GM23248 (cell line): Measurements from ENCODE around the gene CASQ1. TPM values are rescaled to one million over a fixed set of nuclear protein-coding genes. Genes with fewer than 3 reads are reported as not detected.

Source experiments
- DNase-seq: peaks from one replicate; pipeline ENCODE4 v3.0.0-alpha.2; 2015
- H2AFZ ChIP-seq: fragments of 200-600 bp; sonication (generic); 2 replicates; pipeline ENCODE4 v1.6.1; 2016; ENCODE audit warnings: antibody characterized with exemption
- H3F3A ChIP-seq: fragments of 200-600 bp; sonication (generic); 2 replicates; pipeline ENCODE4 v1.6.1; 2016; ENCODE audit warnings: mild to moderate bottlenecking, antibody characterized with exemption, mixed run types; ENCODE audit not compliant: insufficient read depth
- H3K27ac ChIP-seq: fragments of 200-600 bp; sonication (generic); 2 replicates; pipeline ENCODE4 v1.5.1; 2016; ENCODE audit warnings: mild to moderate bottlenecking
- H3K27me3 ChIP-seq: fragments of 200-600 bp; sonication (generic); replicated peaks from 2 replicates; pipeline ENCODE4 v1.6.1; 2016; ENCODE audit warnings: mild to moderate bottlenecking; ENCODE audit not compliant: insufficient read depth
- H3K36me3 ChIP-seq: fragments of 200-600 bp; sonication (generic); 2 replicates; pipeline ENCODE4 v1.6.1; 2016; ENCODE audit warnings: low read depth, mild to moderate bottlenecking
- H3K4me1 ChIP-seq: fragments of 200-600 bp; sonication (generic); 2 replicates; pipeline ENCODE4 v1.6.1; 2016; ENCODE audit warnings: mild to moderate bottlenecking; ENCODE audit not compliant: insufficient read depth
- H3K4me2 ChIP-seq: fragments of 200-600 bp; sonication (generic); one replicate; pipeline ENCODE4 v1.6.1; 2016; ENCODE audit warnings: mild to moderate bottlenecking; ENCODE audit not compliant: unreplicated experiment
- H3K4me3 ChIP-seq: fragments of 200-600 bp; sonication (generic); 2 replicates; pipeline ENCODE4 v1.5.1; 2016; ENCODE audit warnings: mild to moderate bottlenecking
- H3K79me2 ChIP-seq: fragments of 200-600 bp; sonication (generic); 2 replicates; pipeline ENCODE4 v1.6.1; 2016; ENCODE audit warnings: mild to moderate bottlenecking; ENCODE audit not compliant: insufficient read depth
- H3K9ac ChIP-seq: fragments of 200-600 bp; sonication (generic); 2 replicates; pipeline ENCODE4 v1.6.1; 2016; ENCODE audit warnings: mild to moderate bottlenecking
- H3K9me2 ChIP-seq: fragments of 200-600 bp; sonication (generic); 2 replicates; pipeline ENCODE4 v1.6.1; 2016; ENCODE audit warnings: mixed run types, mild to moderate bottlenecking, moderate library complexity; ENCODE audit not compliant: insufficient read depth
- H3K9me3 ChIP-seq: fragments of 200-600 bp; sonication (generic); one replicate; pipeline ENCODE4 v1.6.1; 2017; ENCODE audit warnings: low read depth
- H4K20me1 ChIP-seq: fragments of 200-600 bp; sonication (generic); 2 replicates; pipeline ENCODE4 v1.6.0; 2016; ENCODE audit not compliant: insufficient read depth
- EZH2 ChIP-seq: fragments of 200-600 bp; sonication (generic); IDR thresholded peaks from 2 replicates; pipeline ENCODE4 v1.6.1; 2018; ENCODE audit warnings: antibody characterized with exemption, mild to moderate bottlenecking; ENCODE audit not compliant: insufficient read depth, poor library complexity, severe bottlenecking
- EZH2phosphoT487 ChIP-seq: fragments of 200-600 bp; sonication (generic); IDR thresholded peaks from 2 replicates; pipeline ENCODE4 v1.6.1; 2018; ENCODE audit warnings: antibody characterized with exemption, moderate library complexity, mild to moderate bottlenecking, low read depth; ENCODE audit not compliant: insufficient read depth
- WGBS, 2 experiments: methylation state at CpG; one replicate each; pipeline ENCODE4 v1.1.6; 2015 to 2017; ENCODE audit warnings: low lambda C conversion rate in 2 of 2, low coverage in 1 of 2; ENCODE audit errors: missing lambda C conversion rate in 2 of 2; 5-methylcytosine and 5-hydroxymethylcytosine counted together
- in situ Hi-C: fragments of 300-500 bp; cut with MboI; formaldehyde crosslinking; loops from 2 replicates; pipeline ENCODE4 v1.15.0; 2020
- polyA plus RNA-seq: library from polyadenylated mRNA; unstranded; fragments of >200 nt; fragmentation: Nextera tagmentation; extraction: Ambion mirVana; gene quantifications from 2 replicates; pipeline ENCODE4 v1.2.1, GENCODE V29; 2016
- total RNA-seq: library from RNA; depleted of rRNA; stranded (reverse); fragments of >200 nt; shearing (Covaris generic); gene quantifications from 2 replicates; pipeline ENCODE4 v1.2.3, GENCODE V29; 2014

The CASQ1 gene
- total and polyA plus RNA-seq, 2 experiments from 2014 or later = 0.11 TPM; not detected in 1

- in situ Hi-C loops = no loop called here
- Histone ChIP-seq H3K27ac (peak overlapping the region; percentile 93), H3F3A (peaks cover 35% of the 10 kb centered on the region), H3K9ac (peak overlapping the region; percentile 94), H3K36me3 (peaks cover 14% of the 10 kb centered on the region; the same call in 1 of the 2 replicates), H3K4me1 (peaks cover 45% of the 10 kb centered on the region), H4K20me1 (no peaks in the 10 kb centered on the region), H3K4me3 (peak overlapping the region; percentile 81), H3K27me3 (no peaks in the 10 kb centered on the region), H3K9me3 (no peaks in the 10 kb centered on the region), H3K9me2 (no peaks in the 10 kb centered on the region), H3K4me2 (peak overlapping the region; percentile 92), H3K79me2 (peaks cover 49% of the 10 kb centered on the region), H2AFZ (peak overlapping the region; percentile 31)
- WGBS, 2 experiments = 1 to 2% methylated on average over 9 of the region's 9 CpGs
- DNase-seq = peak; percentile 82
- TF ChIP-seq EZH2 (no peak), EZH2phosphoT487 (no peak)
These were observed 15.6 kb downstream of the CASQ1 start for GRCh38 chr1:160206036-160206389.

GRCh38 chr1:160206421-160207117, 16.2 kb downstream of the CASQ1 start:
- Histone ChIP-seq H3K4me1 (peaks cover 45% of the 10 kb centered on the region), H3K4me2 (peak overlapping the region; percentile 92), H3K36me3 (peaks cover 20% of the 10 kb centered on the region), H3K27ac (peak overlapping the region; percentile 93), H3K27me3 (no peaks in the 10 kb centered on the region), H4K20me1 (no peaks in the 10 kb centered on the region), H3K9ac (peak overlapping the region; percentile 94), H3K79me2 (peaks cover 54% of the 10 kb centered on the region), H2AFZ (peak overlapping the region; percentile 31), H3F3A (peaks cover 40% of the 10 kb centered on the region), H3K9me3 (no peaks in the 10 kb centered on the region), H3K4me3 (peak overlapping the region; percentile 81), H3K9me2 (no peaks in the 10 kb centered on the region)
- no peak for TF ChIP-seq EZH2phosphoT487
- no peak for TF ChIP-seq EZH2
- in situ Hi-C loops = no loop called here
- peak; percentile 91 for DNase-seq
- WGBS, 2 experiments = 34 to 42% methylated on average over 9 of the region's 9 CpGs

GRCh38 chr1:160207118-160207650, 16.8 kb downstream of the CASQ1 start:
- Histone ChIP-seq H3K9ac (peak overlapping the region; percentile 94), H3K4me1 (peaks cover 45% of the 10 kb centered on the region), H3F3A (peaks cover 46% of the 10 kb centered on the region), H3K9me2 (no peaks in the 10 kb centered on the region), H3K79me2 (peaks cover 60% of the 10 kb centered on the region), H3K4me3 (peak overlapping the region; percentile 81), H4K20me1 (no peaks in the 10 kb centered on the region), H3K4me2 (peak overlapping the region; percentile 92), H3K9me3 (no peaks in the 10 kb centered on the region), H2AFZ (no peak overlapping the region), H3K27me3 (no peaks in the 10 kb centered on the region), H3K36me3 (peaks cover 26% of the 10 kb centered on the region), H3K27ac (peak overlapping the region; percentile 93)
- DNase-seq = no peak
- in situ Hi-C loops = no loop called here
- TF ChIP-seq EZH2phosphoT487 (no peak), EZH2 (no peak)
- WGBS, 2 experiments = 73 to 74% methylated on average over 4 of the region's 4 CpGs

- Histone ChIP-seq H3K4me1 (peaks cover 45% of the 10 kb centered on the region), H3K27ac (peak overlapping the region; percentile 93), H3K9me2 (no peaks in the 10 kb centered on the region), H3K9me3 (no peaks in the 10 kb centered on the region), H3K36me3 (peaks cover 34% of the 10 kb centered on the region), H3K79me2 (peaks cover 68% of the 10 kb centered on the region), H3F3A (peaks cover 54% of the 10 kb centered on the region), H2AFZ (no peak overlapping the region), H3K4me3 (peak overlapping the region; percentile 81), H3K9ac (peak overlapping the region; percentile 94), H3K4me2 (peak overlapping the region; percentile 92), H4K20me1 (no peaks in the 10 kb centered on the region), H3K27me3 (no peaks in the 10 kb centered on the region)
- in situ Hi-C loops = no loop called here
- no peak for TF ChIP-seq EZH2phosphoT487
- TF ChIP-seq EZH2 = no peak
- 47% methylated on average over 9 of the region's 9 CpGs for WGBS, 2 experiments
- DNase-seq = no peak
These were observed 17.6 kb downstream of the CASQ1 start for GRCh38 chr1:160207771-160208556.
